VCaP (cell line): Measurements from ENCODE around the gene ACTN4.

Experiments
- H3K27ac ChIP-seq: fragments of 450-650 bp; 2 replicates; pipeline ENCODE4 v1.5.1; 2017
- CTCF ChIP-seq: fragments of 450-650 bp; conservative IDR thresholded peaks from 2 replicates; pipeline ENCODE4 v1.5.1; 2017; ENCODE audit warnings: mild to moderate bottlenecking, moderate library complexity

ACTN4 gene

GRCh38 chr19:38717051-38717450 lies 69.6 kb downstream of the ACTN4 start:
- TF ChIP-seq CTCF = no peak
- H3K27ac ChIP-seq = no peak overlapping the region

GRCh38 chr19:38717855-38718254 lies 70.4 kb downstream of the ACTN4 start:
- H3K27ac ChIP-seq = no peak overlapping the region
- no peak for TF ChIP-seq CTCF

DNA sequence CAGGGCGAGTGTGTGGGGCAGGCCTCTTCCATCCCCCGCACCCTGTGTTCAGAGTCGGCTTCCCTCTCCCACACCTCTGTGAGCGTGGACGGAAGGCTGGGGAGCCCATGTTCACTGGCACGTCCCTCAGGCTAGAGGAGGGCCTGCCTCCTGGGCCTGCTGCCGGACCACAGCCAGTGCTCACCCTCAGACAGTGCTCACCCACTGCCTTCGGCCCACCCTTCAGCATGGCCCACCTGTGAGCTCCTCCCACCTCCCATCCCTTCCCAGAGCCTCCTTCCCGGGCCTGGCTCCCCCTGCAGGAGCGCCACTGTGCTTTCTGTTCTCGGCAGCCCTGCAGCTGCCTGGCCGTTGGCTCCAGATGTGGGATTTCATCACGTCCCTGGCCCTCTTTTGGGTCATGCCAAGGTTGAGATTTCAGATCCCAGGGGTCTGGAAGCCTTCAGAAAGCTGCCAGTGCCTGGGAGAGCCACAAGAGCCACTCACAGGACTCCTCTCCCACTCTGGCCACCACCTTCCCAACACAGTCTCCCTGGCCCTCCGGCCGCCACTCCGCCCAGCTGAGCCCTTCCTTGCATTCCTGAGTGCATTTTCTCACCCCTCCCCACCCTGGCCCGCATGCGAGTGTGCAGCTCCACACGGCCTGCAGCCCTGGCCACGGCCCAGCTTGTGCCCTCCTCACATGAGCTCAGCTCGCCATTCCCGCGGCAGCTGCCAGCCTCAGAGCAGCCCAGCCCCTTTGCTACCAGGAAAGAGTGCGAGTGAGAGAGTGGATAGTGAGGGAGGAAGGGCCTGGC lies 71.5 kb downstream of the ACTN4 start:
- no peak overlapping the region for H3K27ac ChIP-seq
- TF ChIP-seq CTCF = 0 out of 2 replicates have a peak, but pooled peaks have one; percentile 8

DNA sequence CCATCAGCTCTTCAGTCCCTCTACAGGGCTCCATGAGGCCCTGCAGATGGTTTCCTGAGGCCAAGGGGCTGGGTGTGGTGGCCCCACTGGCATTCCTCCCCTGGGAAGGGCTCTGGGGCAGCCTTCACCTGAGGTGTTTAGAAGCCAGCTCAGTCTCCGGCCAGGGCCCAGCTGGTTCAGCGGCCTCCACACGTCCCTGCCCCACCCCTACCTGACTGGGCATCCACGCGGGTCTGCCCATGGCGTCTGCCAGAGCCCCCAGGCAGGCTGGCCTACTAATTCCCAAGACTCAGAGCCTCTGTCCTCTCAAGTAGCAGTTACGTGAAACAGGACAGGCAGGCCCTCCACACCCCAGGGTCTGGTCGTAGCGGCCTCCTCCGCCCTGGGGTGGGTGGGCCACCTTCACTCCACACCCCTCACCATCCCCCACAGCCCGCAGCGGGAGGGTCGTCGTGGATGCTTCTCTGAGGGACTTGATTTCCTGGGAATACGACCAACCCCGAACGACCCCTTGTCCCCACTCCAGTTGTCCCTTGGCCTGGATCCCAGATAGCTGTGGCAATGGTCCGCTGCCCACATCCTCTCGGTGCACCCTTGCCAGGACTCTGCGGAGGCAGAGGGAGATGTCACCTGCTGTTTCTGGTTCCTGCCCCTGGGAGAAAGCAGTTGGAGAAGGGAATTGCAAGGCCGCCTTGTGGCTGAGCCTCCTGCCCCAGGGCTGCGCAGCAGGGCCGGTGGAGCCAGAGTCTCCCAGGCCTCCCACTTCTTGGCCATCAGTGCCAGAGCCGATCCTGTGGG lies 72.5 kb downstream of the ACTN4 start:
- H3K27ac ChIP-seq = no peak overlapping the region
- TF ChIP-seq CTCF = no peak

- no peak overlapping the region for H3K27ac ChIP-seq
- TF ChIP-seq CTCF = no peak
These were observed 73.2 kb downstream of the ACTN4 start for GRCh38 chr19:38720559-38721236.

DNA sequence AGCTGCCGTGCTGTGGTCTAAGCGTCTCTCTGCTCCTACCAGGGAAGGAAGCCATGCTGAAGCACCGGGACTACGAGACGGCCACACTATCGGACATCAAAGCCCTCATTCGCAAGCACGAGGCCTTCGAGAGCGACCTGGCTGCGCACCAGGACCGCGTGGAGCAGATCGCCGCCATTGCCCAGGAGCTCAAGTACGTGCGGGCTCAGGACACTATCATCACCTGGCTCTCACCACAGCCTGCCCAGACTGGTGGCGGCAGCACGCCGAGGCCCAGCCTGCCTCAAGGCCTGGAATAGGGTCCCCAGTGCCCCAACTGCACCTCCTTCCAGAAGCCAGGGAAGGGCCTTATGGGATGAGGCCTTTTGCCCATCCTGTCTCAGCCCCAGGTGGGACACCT lies 74.0 kb downstream of the ACTN4 start:
- TF ChIP-seq CTCF = no peak
- no peak overlapping the region for H3K27ac ChIP-seq
